AG04449 (cell line): ENCODE results near the gene DSCAM.

Experiments used
- CTCF ChIA-PET: fragments of 350-600 bp; formaldehyde crosslinking; extraction: SDS; loops from one replicate; lab custom pipeline; 2021; ENCODE audit warnings: antibody characterized with exemption; lab: Yijun Ruan, JAX
- POLR2A ChIA-PET: fragments of 400-600, 350-600 bp; formaldehyde crosslinking; extraction: SDS; loops from one replicate; lab custom pipeline; 2020; ENCODE audit warnings: antibody characterized with exemption, inconsistent platforms; lab: Yijun Ruan, JAX
- DNase-seq: peaks from one replicate; pipeline ENCODE4 v3.0.0-alpha.2; 2010; ENCODE audit warnings: low read depth, low spot score
- H3K4me3 ChIP-seq: 2 replicates; pipeline ENCODE4 v1.5.1; 2011; ENCODE audit warnings: low read depth, mild to moderate bottlenecking, control low read depth, low read length
- CTCF ChIP-seq: IDR thresholded peaks from one replicate; pipeline ENCODE4 v1.5.1; 2011; ENCODE audit warnings: mild to moderate bottlenecking, moderate library complexity, low read length, control low read depth, inconsistent platforms; ENCODE audit not compliant: insufficient read depth; ENCODE audit errors: missing control alignments

Gene DSCAM

GRCh38 chr21:40796464-40796863, 50.5 kb downstream of the DSCAM start:
- DNase-seq: no peak
- TF ChIP-seq CTCF: no peak
- ChIA-PET POLR2A (no interaction called here), CTCF (no interaction called here)
- H3K4me3 ChIP-seq: no peak overlapping the region

GRCh38 chr21:40795313-40795712, 51.6 kb downstream of the DSCAM start:
- no peak for TF ChIP-seq CTCF
- ChIA-PET POLR2A (no interaction called here), CTCF (no interaction called here)
- DNase-seq: no peak
- no peak overlapping the region for H3K4me3 ChIP-seq

- no peak for TF ChIP-seq CTCF
- POLR2A ChIA-PET: no interaction called here
- DNase-seq: no peak
Observed at GRCh38 chr21:40792691-40793456, 54.1 kb downstream of the DSCAM start.

GRCh38 chr21:40788635-40789034, 58.3 kb downstream of the DSCAM start:
- H3K4me3 ChIP-seq: no peak overlapping the region
- ChIA-PET POLR2A (no interaction called here), CTCF (interaction anchor here (0.6 kb wide), 1 partner anchor 19 kb away, joined by 3 read pairs; no protein-coding TSS in a partner anchor)
- TF ChIP-seq CTCF: no peak
- no peak for DNase-seq

More at GRCh38 chr21:40792691-40793456, 54.1 kb downstream of the DSCAM start:
- CTCF ChIA-PET: no interaction called here
- no peak overlapping the region for H3K4me3 ChIP-seq

GRCh38 chr21:40783404-40783803, 63.6 kb downstream of the DSCAM start:
- DNase-seq: no peak
- ChIA-PET CTCF (no interaction called here), POLR2A (no interaction called here)
- H3K4me3 ChIP-seq: no peak overlapping the region
- no peak for TF ChIP-seq CTCF

GRCh38 chr21:40770435-40771055, 76.4 kb downstream of the DSCAM start:
- no peak overlapping the region for H3K4me3 ChIP-seq
- ChIA-PET POLR2A (no interaction called here), CTCF (no interaction called here)
- TF ChIP-seq CTCF: no peak
- DNase-seq: no peak
